ENCODE measurements around the gene HOXB9.

HOXB9 gene

DNA sequence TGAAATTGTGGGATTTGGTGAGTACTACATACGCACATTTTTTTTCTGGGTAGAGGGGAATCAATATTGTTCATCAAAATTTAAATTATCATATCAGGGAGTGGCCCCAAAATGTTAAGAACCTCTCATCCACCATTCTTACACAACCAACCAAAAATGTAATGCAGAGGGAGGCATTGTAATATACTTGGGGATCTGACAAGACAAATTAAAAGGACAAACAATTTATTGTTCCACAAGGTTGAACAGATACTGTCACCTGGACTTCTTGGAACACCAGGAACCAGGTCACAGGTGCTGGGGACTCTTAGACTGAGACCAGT is 14.7 kb upstream of the HOXB9 start:
- in situ Hi-C loops (cut with MboI; ENCODE audit: low pct_unique_long_range_greater_than_20kb, low sequenced_read_pairs): no loop called here
- DNase-seq: no peak

DNA sequence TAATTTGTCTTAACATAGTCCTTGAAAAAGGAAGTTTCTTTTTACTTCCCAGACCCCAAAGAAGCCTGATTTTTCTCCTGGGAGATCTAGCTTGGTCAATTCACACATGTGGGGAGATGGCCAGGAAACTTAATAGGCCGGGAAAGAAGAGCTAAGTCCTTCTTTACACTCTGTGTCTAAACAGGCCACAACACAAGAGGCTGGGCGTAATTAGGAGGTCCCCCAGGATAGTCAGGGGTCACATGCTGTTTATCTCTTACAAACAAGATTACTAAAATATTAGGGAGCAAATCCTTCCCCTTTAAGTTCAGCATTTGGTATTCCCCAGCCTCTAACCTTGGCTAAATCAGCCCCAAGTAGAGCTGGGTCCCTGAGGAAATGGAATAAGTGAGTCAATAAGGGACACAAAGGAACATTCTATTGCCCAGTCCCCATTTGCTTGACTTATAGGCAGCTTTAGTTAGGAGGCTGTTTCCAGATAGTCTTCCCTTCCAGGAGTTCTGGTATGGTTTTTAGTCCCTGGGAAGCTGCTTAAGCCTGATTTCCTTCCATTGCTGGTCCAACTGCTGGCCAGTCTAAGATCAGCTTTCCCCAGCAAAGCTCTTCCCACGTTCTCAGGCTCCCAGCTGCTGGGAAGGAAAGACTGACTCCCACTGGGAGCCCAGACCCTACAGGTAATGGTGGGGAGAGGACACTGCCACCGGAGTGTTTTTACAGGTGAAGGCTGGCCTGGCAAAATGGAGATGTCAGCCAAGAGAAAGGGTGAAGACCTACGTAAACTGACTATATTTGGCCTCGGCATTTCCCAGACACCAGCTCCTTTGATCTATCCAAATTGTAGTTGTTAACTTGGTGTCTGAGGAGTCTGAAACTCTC is 14.1 kb upstream of the HOXB9 start:
- no peak for DNase-seq
- in situ Hi-C loops (cut with MboI; ENCODE audit: low pct_unique_long_range_greater_than_20kb, low sequenced_read_pairs): no loop called here

DNA sequence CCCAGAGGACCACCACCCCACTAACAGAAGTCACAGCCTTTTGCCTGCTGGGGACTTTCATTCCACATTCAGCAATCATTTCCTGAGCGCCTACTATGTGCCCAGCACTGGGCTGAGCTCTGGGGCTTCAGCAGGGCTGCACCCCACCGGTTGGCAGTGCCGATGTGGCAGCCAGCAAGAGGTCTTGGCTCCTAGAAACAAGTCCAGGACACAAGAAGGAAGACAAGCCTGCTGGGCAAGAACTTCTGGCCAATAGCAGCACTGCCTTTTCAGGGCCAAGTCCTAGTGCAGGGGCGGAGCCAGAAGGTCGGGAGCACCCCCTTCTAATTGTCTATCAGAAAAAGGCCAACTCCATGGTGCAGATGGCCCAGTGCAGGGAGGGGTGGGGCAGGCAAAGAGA is 13.0 kb upstream of the HOXB9 start:
- DNase-seq: no peak
- in situ Hi-C loops (cut with MboI; ENCODE audit: low pct_unique_long_range_greater_than_20kb, low sequenced_read_pairs): no loop called here

DNA sequence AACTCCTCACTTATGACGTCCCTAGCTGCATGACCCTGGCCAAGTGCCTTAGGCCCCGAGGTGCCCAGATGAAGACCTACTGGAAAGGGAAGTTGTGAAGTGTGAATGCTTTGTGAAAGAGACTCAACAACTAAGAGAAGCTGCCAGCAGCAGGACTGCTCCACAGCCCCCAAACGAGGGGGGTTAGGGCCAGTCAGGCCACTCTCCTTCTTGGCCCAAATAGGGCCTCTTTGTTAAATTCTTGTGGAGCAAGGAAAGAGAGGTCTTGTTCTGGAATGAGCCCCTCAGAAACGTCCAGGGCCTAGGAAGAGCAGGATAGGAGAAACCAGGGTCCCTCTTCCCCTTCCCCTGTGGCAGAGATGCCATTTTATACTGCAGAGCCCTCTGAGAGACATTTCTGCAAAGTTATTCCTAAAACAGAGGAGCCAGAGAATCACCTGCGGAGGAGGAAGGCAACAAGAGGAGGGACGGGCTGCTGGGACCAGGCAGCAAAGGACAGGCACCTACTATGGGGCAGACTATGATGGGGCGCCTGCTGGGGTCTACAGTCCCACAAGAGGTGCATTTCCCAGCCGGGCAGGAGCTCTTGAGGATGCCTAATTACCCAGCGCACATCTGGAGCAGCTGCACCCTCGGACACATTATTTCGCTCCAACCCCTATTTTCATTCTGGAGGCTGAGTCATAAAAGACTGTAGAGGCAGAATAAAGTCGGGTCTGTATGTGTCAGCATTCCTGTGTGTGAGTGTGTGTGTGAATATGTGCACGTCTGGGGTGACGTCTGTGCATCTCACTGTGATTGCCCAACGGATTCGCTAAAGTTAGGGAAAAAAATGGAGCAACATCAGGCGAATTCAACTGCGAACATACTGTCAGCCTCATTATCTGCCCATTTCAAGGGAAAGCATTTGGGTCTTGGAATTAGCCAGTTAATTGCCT is 11.4 kb upstream of the HOXB9 start:
- no peak for DNase-seq
- in situ Hi-C loops (cut with MboI; ENCODE audit: low pct_unique_long_range_greater_than_20kb, low sequenced_read_pairs): no loop called here

DNA sequence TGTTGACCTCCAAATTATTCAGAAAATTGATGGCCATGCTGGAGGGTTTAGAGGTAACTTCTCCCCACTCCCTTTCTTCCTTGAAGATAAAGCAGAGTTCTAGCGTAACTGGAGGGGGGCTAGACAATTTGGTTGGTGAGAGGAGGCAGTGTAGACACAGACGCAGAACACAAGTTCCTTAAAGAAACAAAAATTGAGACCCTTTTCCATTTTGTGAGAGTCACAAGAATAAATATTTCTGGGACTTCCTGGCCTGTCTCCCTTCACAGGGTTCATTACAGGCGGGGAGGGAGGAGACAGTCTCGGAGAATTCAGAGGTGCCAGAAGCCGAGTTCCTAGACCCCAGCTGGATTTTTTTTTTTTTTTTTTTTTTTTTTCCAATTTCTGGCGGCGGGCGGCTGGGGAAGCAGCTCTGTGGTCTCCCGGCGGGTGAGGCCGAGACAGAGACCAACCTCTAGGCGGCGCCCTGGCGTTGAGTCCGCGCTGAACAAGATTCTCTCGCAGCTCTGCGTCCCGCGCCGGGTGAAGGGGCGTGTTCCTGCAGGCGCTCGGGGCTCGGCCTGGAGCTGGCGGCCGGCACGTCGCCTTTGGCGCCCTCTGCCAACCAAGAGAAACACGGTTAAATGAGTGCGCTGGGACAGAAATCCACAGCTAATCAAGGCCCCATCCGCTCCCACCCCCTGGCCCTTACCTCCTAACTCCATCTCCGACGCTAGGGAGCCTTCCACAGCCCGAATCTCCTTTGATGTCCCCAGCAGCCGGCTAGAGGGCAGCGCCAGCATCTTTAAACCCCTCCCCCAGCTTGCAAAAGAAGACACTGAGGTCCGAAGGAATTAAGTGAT is 10.2 kb upstream of the HOXB9 start:
- in situ Hi-C loops (cut with MboI; ENCODE audit: low pct_unique_long_range_greater_than_20kb, low sequenced_read_pairs): no loop called here
- peak; percentile 90 for DNase-seq

DNA sequence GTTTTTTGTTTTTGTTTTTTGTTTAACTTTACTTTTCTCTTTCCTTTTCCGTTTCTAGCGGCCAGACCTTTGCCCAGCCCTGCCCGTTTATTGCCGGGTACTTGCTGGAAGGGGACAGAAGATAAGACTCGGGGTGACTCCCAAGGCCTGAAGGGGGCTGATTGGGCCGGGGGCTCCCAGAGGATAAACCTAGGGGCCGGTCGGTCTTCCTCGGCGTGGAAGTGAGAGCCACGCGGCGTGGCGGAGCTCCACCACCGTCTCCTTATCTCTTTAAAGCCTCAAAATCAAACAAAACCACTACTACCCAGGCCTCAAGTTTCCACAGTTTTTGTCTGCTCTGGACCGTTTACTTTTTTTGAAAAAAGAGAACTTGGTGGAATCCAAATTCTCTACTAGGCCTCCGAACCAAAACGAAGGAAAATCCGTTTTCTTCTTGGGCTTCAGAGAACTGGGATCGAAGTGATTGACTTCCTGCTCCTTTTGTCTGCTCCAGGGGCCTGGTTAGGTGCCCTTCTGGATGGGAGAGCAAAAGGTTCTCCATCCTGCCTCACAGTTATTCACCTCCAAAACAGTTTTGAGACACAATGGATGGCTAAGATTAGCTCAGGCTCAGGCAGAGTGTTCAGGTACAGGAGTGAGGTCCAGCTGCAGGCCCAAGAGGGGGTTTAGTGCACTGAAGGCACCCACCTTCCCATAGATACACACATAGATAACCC is 8.5 kb upstream of the HOXB9 start:
- in situ Hi-C loops (cut with MboI; ENCODE audit: low pct_unique_long_range_greater_than_20kb, low sequenced_read_pairs): no loop called here
- DNase-seq: no peak

DNA sequence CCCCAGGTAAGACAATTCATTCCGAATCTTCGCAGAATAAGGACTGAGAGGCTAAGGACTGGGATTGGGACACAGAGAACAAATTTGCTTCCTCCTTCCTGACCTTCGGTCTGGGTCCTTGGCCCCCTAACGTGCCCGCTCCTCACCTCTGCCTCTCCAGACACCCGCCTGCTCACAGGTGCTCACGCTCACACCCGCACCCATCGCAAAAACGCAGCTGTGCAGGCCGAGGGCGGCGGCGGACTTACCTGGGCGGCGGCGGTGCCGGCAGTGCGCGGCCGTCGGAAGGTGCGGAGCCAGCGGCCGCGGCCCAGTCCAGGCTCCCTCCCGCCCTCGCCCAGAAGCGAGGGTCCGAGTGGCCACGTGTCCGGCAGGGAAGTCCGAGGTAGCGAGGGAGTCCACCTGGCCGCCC is 7.1 kb upstream of the HOXB9 start:
- in situ Hi-C loops (cut with MboI; ENCODE audit: low pct_unique_long_range_greater_than_20kb, low sequenced_read_pairs): no loop called here
- no peak for DNase-seq

DNA sequence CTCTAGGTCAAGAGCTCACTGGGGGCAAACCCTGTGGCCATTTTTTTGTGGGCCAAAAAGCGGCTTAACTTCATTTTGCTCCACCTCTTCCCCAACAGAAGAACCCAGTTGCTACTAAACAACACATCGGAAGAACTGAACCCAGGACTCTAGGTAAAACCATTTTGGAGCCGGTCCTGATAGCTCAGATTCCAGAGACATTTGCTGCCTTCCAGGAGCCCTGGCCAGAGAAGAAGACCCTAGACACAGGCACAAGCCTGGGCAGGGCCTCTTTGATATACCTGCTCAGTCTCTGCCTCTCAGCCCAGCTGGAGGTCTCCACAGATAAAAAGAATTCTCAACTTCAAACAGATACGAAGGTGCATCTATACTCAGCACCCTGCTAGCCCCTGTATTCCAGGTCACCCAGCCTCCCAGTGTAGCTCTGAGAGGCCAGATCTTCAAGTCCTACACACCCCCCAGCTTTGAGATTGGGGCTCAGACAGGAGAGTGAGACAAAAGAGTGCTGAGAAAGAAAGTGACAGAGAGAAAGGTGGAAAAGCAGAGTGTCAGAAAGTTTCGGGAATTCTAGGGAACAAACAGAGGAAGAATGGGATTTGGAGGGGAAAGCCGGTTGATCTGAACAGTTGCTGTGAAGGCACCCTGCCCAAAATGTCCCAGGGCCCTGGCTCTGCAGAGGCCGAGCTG is 6.6 kb upstream of the HOXB9 start:
- in situ Hi-C loops (cut with MboI; ENCODE audit: low pct_unique_long_range_greater_than_20kb, low sequenced_read_pairs): no loop called here

DNA sequence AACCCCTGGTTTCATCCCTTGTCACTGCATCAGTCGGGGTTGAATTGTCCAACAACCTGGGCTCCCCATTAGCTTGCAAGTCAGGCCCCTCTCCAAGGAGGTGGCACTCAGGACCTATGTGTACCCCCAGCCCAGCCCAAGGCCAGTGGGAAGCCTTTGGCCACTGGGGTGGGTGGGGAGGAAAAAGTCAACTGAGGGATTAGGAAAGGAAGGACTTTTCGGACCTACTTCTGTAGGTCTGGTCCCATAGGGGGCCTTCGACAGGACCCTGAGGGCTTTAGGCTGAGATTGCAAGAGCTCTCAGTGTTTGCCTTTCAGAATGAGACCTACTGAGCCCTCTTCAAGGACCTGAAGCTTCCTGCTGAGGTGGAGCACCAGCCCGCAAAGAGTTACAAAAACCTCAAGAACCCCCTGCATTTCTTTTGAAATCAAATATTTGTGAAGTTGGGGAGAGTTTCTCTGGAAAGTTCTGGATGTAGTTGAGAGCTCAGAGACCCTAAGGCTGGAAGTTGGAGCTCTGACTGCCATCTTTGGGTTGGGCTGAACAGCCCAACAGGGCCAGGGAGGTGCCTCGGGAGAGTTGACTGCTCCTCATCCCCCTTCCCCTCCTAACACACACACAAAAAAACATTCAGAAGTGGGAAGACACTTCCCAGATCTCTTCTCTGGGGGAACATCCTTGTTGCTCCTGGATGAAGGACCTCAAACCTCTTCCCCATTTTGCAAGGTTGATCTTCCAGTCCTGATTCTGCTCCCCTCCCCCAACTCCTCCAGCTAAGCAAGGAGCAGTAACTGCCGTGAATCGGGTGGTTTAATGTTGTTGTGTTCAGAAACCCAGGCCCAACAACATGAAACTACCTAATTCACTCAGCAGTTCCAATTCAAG is 5.8 kb upstream of the HOXB9 start:
- DNase-seq: no peak
- in situ Hi-C loops (cut with MboI; ENCODE audit: low pct_unique_long_range_greater_than_20kb, low sequenced_read_pairs): no loop called here

More for the DNA sequence above, 6.6 kb upstream of the HOXB9 start:
- DNase-seq: no peak

DNA sequence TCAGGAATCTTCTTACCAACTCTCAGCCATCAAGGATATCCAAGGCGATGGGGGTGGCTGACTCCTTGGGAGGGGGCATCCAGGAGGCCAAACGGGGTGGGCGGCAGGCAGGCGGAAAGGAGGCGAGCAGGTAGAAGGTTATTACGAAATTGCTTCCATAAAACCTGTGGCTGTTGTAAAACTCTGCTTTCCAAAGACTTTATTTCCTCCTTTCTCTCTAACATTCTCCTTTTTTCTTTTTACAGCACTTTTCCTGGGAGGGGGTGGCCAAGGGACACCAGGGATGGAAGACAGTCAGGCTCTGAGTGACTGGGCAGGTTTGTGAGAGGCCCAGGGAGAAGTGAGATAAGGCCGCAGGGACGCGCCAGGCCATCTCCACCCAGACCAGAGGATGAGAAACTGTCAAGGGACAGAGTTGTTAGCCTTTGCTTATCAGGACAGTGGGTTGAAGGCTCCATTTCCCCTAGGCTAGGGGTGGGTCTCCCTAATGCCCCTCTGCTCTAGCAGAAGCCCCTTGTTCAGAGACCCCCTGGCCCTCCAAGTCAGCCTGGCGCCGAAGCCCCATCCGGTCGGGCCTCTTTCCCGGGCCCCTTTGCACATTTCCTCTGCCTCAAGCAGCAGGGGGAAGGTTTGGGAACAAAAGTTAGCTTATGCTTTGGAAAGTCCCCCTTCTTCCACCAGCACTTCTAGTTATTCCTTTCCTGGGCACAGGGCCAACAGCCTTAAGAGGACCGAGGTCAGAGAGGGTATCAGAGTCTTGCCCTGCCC is 5.0 kb upstream of the HOXB9 start:
- in situ Hi-C loops (cut with MboI; ENCODE audit: low pct_unique_long_range_greater_than_20kb, low sequenced_read_pairs): no loop called here
- DNase-seq: no peak

DNA sequence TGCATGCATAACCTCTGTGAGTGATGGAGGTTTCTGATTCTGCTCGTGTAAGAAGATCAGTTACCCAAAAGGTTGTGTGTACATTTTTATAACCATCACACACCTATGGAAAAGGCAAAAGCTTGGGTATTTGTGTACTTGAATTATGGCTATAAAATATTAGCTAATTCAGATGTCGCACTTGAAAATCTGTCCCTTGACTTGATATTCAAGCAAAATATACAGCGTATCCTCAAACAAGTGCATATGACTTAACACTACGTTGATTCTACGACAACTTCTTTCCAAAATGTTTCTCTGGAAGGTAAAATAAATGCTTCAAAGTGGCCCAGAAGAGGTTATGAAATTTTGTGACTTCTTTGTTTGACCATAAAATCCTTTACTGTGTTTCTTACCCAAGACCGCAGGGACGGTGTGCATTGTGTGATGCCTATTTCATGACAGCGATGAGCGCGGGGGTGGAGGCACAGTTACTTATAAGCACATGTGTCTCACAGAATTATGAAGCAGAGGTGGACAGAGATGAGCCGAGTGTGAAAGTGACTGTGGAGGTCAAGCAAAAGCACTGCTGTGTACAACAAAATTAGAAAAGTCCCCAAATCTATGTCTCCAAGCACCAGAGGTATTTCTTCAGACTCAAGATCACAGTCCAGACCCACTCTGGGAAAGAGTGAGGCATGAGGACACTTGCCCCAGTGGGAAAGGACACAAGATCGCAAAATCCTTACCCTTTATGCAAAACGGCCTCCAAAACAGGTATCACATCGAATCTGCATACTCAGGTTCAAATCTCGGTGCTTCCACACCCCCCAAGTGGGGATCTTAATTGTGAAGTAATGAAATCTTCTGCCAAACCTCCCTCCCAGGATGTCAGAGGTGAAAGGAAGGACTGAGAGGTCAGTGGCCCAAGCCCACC is 4.1 kb upstream of the HOXB9 start:
- DNase-seq: no peak
- in situ Hi-C loops (cut with MboI; ENCODE audit: low pct_unique_long_range_greater_than_20kb, low sequenced_read_pairs): no loop called here

DNA sequence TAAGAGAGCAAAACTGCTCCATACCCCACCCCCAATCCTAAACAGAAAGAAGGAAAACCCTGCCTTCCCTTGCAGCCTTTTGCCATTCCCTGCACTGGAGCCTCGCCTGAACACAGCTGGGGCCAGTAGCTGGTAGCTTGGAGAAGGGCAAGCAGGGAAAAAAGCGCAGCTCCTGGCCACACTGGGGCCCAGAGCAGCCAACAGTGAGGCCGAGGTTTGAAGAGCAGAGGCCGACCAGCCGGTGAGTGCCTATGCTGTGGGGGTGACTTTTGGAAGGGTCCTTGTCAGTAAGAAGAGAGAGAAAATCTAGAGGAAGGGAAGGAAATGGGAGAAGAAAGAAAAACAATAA is 3.2 kb upstream of the HOXB9 start:
- in situ Hi-C loops (cut with MboI; ENCODE audit: low pct_unique_long_range_greater_than_20kb, low sequenced_read_pairs): no loop called here
- DNase-seq: no peak

DNA sequence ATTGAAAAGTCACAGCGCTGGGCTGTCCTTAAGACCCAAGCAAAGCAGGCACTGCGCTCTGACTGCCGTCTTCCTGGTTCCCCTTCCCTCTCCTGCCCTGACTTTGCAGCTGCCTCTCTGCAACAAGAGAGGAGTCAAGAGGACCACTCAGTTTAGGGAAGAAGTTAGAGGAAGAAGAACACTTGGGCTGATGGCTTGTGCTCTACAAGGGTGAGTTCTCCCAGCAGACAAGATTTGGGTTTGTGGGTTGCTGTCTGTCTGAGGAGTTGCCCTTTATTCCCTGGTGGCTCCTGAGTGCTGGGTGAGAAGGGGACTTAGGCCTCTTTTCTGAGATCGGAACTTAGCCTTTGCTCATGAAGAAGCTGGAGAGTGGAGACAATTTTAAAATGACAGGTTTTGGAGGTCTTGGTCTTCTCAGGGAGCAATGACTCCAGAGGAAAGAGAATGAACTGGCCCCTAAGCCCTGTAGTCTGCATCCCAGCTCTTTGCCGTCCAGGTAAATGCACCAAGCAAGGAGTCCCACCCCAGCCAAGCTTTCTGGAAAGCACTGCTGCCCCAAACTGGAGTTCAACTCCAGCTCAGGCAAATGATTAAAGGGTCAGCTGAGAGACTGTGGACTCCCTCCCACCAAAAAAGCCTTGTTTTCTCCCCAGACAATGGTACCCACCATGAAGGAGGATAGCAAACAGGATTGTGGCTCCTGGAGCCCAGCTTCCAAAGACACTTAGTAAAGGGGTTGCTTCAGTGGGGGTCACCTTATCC is 2.7 kb upstream of the HOXB9 start:
- in situ Hi-C loops (cut with MboI; ENCODE audit: low pct_unique_long_range_greater_than_20kb, low sequenced_read_pairs): no loop called here
- no peak for DNase-seq

DNA sequence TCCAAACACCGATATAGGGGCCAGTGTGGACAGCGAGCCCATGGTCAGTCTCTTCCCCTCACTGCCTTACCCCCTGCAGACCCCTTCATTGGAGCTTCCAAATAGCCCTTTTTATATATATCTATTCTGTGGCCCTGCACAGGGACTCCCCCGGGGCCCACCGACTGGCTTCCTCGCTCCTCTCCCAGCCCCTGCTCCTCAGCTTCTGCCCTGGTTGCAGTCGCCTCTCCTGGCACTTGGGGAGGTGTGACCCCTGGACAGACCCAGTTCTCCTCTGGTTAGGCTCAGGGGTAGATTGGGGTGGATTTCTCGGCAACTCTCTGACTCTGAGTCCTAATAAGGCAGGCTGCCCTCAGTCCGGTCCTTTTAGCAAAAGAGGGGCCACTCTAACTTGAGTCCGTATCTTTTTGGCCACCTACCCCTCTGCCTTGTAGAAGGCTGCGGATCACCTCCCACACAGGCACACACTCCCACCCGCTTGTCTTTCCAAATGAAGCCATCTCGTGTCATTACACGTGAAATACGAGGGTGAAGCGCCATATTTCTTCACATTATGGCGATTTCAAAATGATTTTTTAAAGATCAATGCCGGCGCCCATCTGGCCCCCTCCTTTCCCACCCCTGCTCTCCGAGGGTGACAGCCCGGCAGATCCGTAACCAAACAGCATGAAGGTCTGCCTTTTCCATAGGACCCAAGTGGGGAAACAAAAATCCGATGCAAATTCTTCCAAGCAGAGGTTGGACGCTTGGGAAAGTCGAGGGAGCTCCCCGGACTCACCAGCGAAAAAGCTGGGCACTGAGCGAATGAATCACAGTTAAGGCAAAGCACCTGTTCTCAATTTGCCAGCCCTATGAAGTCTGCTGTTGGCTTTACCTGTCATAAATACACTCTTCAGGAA is 1.7 kb upstream of the HOXB9 start:
- in situ Hi-C loops (cut with MboI; ENCODE audit: low pct_unique_long_range_greater_than_20kb, low sequenced_read_pairs): no loop called here
- DNase-seq: no peak

Measured in KBM-7 (cell line).